ENCODE data around the gene LRRC9.
A peak's percentile ranks its signal among the peaks of the same experiment; 100 is the strongest.
"Not testable (repeated sequence)": the region's sequence is repeated elsewhere in the genome, so short reads cannot be mapped to it uniquely, and the experiment has no call there.

Gene LRRC9

GRCh38 chr14:59919570-59920377, at the start of gene LRRC9:
LRRC9 (plus strand) TSS chr14:59920144.
- DNase-seq: peak; percentile 95

- peak; percentile 92 for DNase-seq
Measured at GRCh38 chr14:59870277-59871165, 49.4 kb upstream of the LRRC9 start, which contains the start of gene RTN1. RTN1 (minus strand) TSS chr14:59870776; CDS start chr14:59870630, 146 bp downstream.

GRCh38 chr14:59871166-59871495, 48.8 kb upstream of the LRRC9 start:
- DNase-seq: no peak

- no peak for DNase-seq
Measured at GRCh38 chr14:59882957-59883356, 37.0 kb upstream of the LRRC9 start.

GRCh38 chr14:59890676-59891075, 29.3 kb upstream of the LRRC9 start:
- DNase-seq: no peak

GRCh38 chr14:59895721-59896120, 24.2 kb upstream of the LRRC9 start:
- DNase-seq: no peak

- peak; percentile 42 for DNase-seq
Measured at GRCh38 chr14:59897757-59898383, 22.1 kb upstream of the LRRC9 start.

- DNase-seq: no peak
Measured at GRCh38 chr14:59900556-59900955, 19.4 kb upstream of the LRRC9 start.

- DNase-seq: no peak
Measured at GRCh38 chr14:59904184-59904583, 15.8 kb upstream of the LRRC9 start.

GRCh38 chr14:59905188-59905587, 14.8 kb upstream of the LRRC9 start:
- DNase-seq: no peak

GRCh38 chr14:59912443-59912842, 7.5 kb upstream of the LRRC9 start:
- DNase-seq: no peak

- no peak for DNase-seq
Measured at GRCh38 chr14:59913187-59913586, 6.8 kb upstream of the LRRC9 start.

GRCh38 chr14:59918824-59919569, 947 bp upstream of the LRRC9 start:
- DNase-seq: no peak

- no peak for DNase-seq
Measured at GRCh38 chr14:59920378-59920683, 387 bp downstream of the LRRC9 start.

GRCh38 chr14:59925797-59926196, 5.9 kb downstream of the LRRC9 start:
- DNase-seq: no peak

- DNase-seq: no peak
Measured at GRCh38 chr14:59926534-59926933, 6.6 kb downstream of the LRRC9 start.

GRCh38 chr14:59931237-59931636, 11.3 kb downstream of the LRRC9 start:
- DNase-seq: no peak

GRCh38 chr14:59936145-59936544, 16.2 kb downstream of the LRRC9 start:
- no peak for DNase-seq

GRCh38 chr14:59939828-59940227, 19.9 kb downstream of the LRRC9 start:
- no peak for DNase-seq

GRCh38 chr14:59942296-59942862, 22.4 kb downstream of the LRRC9 start:
- not testable (repeated sequence) for DNase-seq

- no peak for DNase-seq
Measured at GRCh38 chr14:59944909-59945308, 25.0 kb downstream of the LRRC9 start.

GRCh38 chr14:59952141-59952540, 32.2 kb downstream of the LRRC9 start:
- not testable (repeated sequence) for DNase-seq

GRCh38 chr14:59957890-59958289, 37.9 kb downstream of the LRRC9 start:
- DNase-seq: not testable (repeated sequence)
